Neuron (in vitro differentiated cells): ENCODE results near the gene ZNF214.
"Not testable (repeated sequence)": the region's sequence is repeated elsewhere in the genome, so short reads cannot be mapped to it uniquely, and the experiment has no call there.

Experiments used
- H2AFZ ChIP-seq: one replicate; pipeline ENCODE4 v1.6.1; 2013; ENCODE audit warnings: low read depth, mild to moderate bottlenecking, inconsistent platforms, low read length, moderate library complexity
- H3K27me3 ChIP-seq: one replicate; pipeline ENCODE4 v1.6.1; 2013; ENCODE audit warnings: low read length; ENCODE audit not compliant: insufficient read depth
- H3K36me3 ChIP-seq: one replicate; pipeline ENCODE4 v1.6.1; 2013; ENCODE audit warnings: low read length; ENCODE audit not compliant: insufficient read depth
- H3K4me1 ChIP-seq: one replicate; pipeline ENCODE4 v1.6.1; 2013; ENCODE audit warnings: low read length; ENCODE audit not compliant: insufficient read depth
- H3K4me3 ChIP-seq: 2 replicates; pipeline ENCODE4 v1.5.1; 2013; ENCODE audit warnings: mild to moderate bottlenecking, low read length, moderate library complexity
- H3K9me3 ChIP-seq: one replicate; pipeline ENCODE4 v1.6.1; 2013; ENCODE audit warnings: low read length

Gene ZNF214

GRCh38 chr11:7019500-7020182 is 505 bp downstream of the ZNF214 start:
- Histone ChIP-seq H3K4me1 (peaks cover 15% of the 10 kb centered on the region), H2AFZ (peak overlapping the region; percentile 72), H3K4me3 (peak overlapping the region; percentile 58), H3K27me3 (no peaks in the 10 kb centered on the region), H3K9me3 (no peaks in the 10 kb centered on the region), H3K36me3 (no peaks in the 10 kb centered on the region)

- Histone ChIP-seq H3K27me3 (no peaks in the 10 kb centered on the region), H2AFZ (no peak overlapping the region), H3K4me1 (peaks cover 15% of the 10 kb centered on the region), H3K9me3 (no peaks in the 10 kb centered on the region), H3K36me3 (no peaks in the 10 kb centered on the region), H3K4me3 (no peak overlapping the region)
Measured at GRCh38 chr11:7016011-7016410, 4.1 kb downstream of the ZNF214 start.

- Histone ChIP-seq H3K36me3 (no peaks in the 10 kb centered on the region), H3K4me3 (no peak overlapping the region), H3K4me1 (peaks cover 7% of the 10 kb centered on the region), H2AFZ (no peak overlapping the region), H3K27me3 (no peaks in the 10 kb centered on the region), H3K9me3 (no peaks in the 10 kb centered on the region)
Measured at GRCh38 chr11:7014118-7014517, 6.0 kb downstream of the ZNF214 start.

- Histone ChIP-seq H3K27me3 (no peaks in the 10 kb centered on the region), H2AFZ (no peak overlapping the region), H3K9me3 (no peaks in the 10 kb centered on the region), H3K4me3 (no peak overlapping the region), H3K36me3 (peaks cover 27% of the 10 kb centered on the region), H3K4me1 (no peaks in the 10 kb centered on the region)
Measured at GRCh38 chr11:7004482-7004881, 15.7 kb downstream of the ZNF214 start.

GRCh38 chr11:6995703-6996102 is 24.4 kb downstream of the ZNF214 start:
- H2AFZ ChIP-seq, result no peak overlapping the region
- no peaks in the 10 kb centered on the region for H3K4me1 ChIP-seq
- no peak overlapping the region for H3K4me3 ChIP-seq
- peaks cover 10% of the 10 kb centered on the region for H3K36me3 ChIP-seq
- H3K27me3 ChIP-seq, result no peaks in the 10 kb centered on the region
- H3K9me3 ChIP-seq, result no peaks in the 10 kb centered on the region

GRCh38 chr11:6992457-6993417 is 27.4 kb downstream of the ZNF214 start:
- no peaks in the 10 kb centered on the region for H3K4me1 ChIP-seq
- H3K4me3 ChIP-seq, result no peak overlapping the region
- no peak overlapping the region for H2AFZ ChIP-seq
- no peaks in the 10 kb centered on the region for H3K27me3 ChIP-seq
- no peaks in the 10 kb centered on the region for H3K36me3 ChIP-seq
- H3K9me3 ChIP-seq, result no peaks in the 10 kb centered on the region

- Histone ChIP-seq H3K4me1 (no peaks in the 10 kb centered on the region), H2AFZ (no peak overlapping the region), H3K9me3 (no peaks in the 10 kb centered on the region), H3K36me3 (no peaks in the 10 kb centered on the region), H3K27me3 (no peaks in the 10 kb centered on the region), H3K4me3 (no peak overlapping the region)
Measured at GRCh38 chr11:6992026-6992425, 28.1 kb downstream of the ZNF214 start.

- H3K4me3 ChIP-seq, result no peak overlapping the region
- H3K27me3 ChIP-seq, result no peaks in the 10 kb centered on the region
- H3K9me3 ChIP-seq, result no peaks in the 10 kb centered on the region
- H3K4me1 ChIP-seq, result no peaks in the 10 kb centered on the region
- H3K36me3 ChIP-seq, result no peaks in the 10 kb centered on the region
- H2AFZ ChIP-seq, result no peak overlapping the region
Measured at GRCh38 chr11:6991227-6991626, 28.9 kb downstream of the ZNF214 start.

- Histone ChIP-seq H3K4me3 (no peak overlapping the region), H3K4me1 (no peaks in the 10 kb centered on the region), H2AFZ (no peak overlapping the region), H3K27me3 (no peaks in the 10 kb centered on the region), H3K36me3 (no peaks in the 10 kb centered on the region), H3K9me3 (no peaks in the 10 kb centered on the region)
Measured at GRCh38 chr11:6988506-6988905, 31.6 kb downstream of the ZNF214 start.

GRCh38 chr11:6986487-6986886 is 33.7 kb downstream of the ZNF214 start:
- Histone ChIP-seq H3K27me3 (no peaks in the 10 kb centered on the region), H3K9me3 (no peaks in the 10 kb centered on the region), H3K4me1 (no peaks in the 10 kb centered on the region)

GRCh38 chr11:6979365-6979764 is 40.8 kb downstream of the ZNF214 start:
- H3K36me3 ChIP-seq, result no peaks in the 10 kb centered on the region
- no peak overlapping the region for H2AFZ ChIP-seq
- no peaks in the 10 kb centered on the region for H3K27me3 ChIP-seq
- no peaks in the 10 kb centered on the region for H3K9me3 ChIP-seq
- H3K4me1 ChIP-seq, result no peaks in the 10 kb centered on the region
- no peak overlapping the region for H3K4me3 ChIP-seq

More at GRCh38 chr11:6986487-6986886, 33.7 kb downstream of the ZNF214 start:
- H3K4me3 ChIP-seq, result no peak overlapping the region
- no peak overlapping the region for H2AFZ ChIP-seq
- H3K36me3 ChIP-seq, result no peaks in the 10 kb centered on the region

- H3K9me3 ChIP-seq, H3K4me1 ChIP-seq, H3K36me3 ChIP-seq, H2AFZ ChIP-seq, H3K4me3 ChIP-seq, H3K27me3 ChIP-seq: not testable (repeated sequence)
Measured at GRCh38 chr11:6969854-6970253, 50.3 kb downstream of the ZNF214 start.

GRCh38 chr11:6968816-6969215 is 51.3 kb downstream of the ZNF214 start:
- no peak overlapping the region for H3K4me3 ChIP-seq
- no peaks in the 10 kb centered on the region for H3K36me3 ChIP-seq
- H3K4me1 ChIP-seq, result no peaks in the 10 kb centered on the region
- H3K27me3 ChIP-seq, result no peaks in the 10 kb centered on the region
- no peak overlapping the region for H2AFZ ChIP-seq
- H3K9me3 ChIP-seq, result no peaks in the 10 kb centered on the region
